MCF 10A (cell line): Measurements from ENCODE around the gene NYAP1. TPM values are rescaled to one million over a fixed set of nuclear protein-coding genes. Genes with fewer than 3 reads are reported as not detected.

Source experiments
- BruUV-seq: library from RNA; stranded (reverse); fragments of 400-500 nt; replicated peaks from 2 replicates; lab custom pipeline; 2021; lab: Mats Ljungman, UMichigan
- CTCF ChIA-PET: fragments of 300-600 bp; sonication (Branson Sonifier 250); formaldehyde crosslinking; extraction: SDS; loops from one replicate; lab custom pipeline; 2021; ENCODE audit warnings: antibody characterized with exemption, inconsistent platforms; lab: Yijun Ruan, JAX
- POLR2A ChIA-PET: fragments of 300-600, 350-650 bp; sonication (Branson Sonifier 250); formaldehyde crosslinking; extraction: SDS; loops from one replicate; lab custom pipeline; 2020; ENCODE audit warnings: antibody characterized with exemption, inconsistent platforms; lab: Yijun Ruan, JAX
- DNase-seq: peaks from one replicate; pipeline ENCODE4 v3.0.0-alpha.2; 2018; ENCODE audit not compliant: unreplicated experiment
- H3K27ac Mint-ChIP-seq: one replicate; pipeline ENCODE4 v1.8.0; 2022; ENCODE audit warnings: mild to moderate bottlenecking, low read depth, mixed read lengths; ENCODE audit not compliant: unreplicated experiment
- H3K27me3 Mint-ChIP-seq: one replicate; pipeline ENCODE4 v1.8.0; 2022; ENCODE audit warnings: mixed read lengths; ENCODE audit not compliant: insufficient read depth, unreplicated experiment
- H3K36me3 Mint-ChIP-seq: one replicate; pipeline ENCODE4 v1.8.0; 2022; ENCODE audit warnings: mild to moderate bottlenecking, moderate library complexity, mixed read lengths; ENCODE audit not compliant: insufficient read depth, unreplicated experiment
- H3K4me1 Mint-ChIP-seq: one replicate; pipeline ENCODE4 v1.8.0; 2022; ENCODE audit warnings: mixed read lengths; ENCODE audit not compliant: insufficient read depth, unreplicated experiment
- H3K4me3 Mint-ChIP-seq: one replicate; pipeline ENCODE4 v1.8.0; 2022; ENCODE audit warnings: mild to moderate bottlenecking, moderate library complexity, mixed read lengths; ENCODE audit not compliant: unreplicated experiment
- H3K9me3 Mint-ChIP-seq: one replicate; pipeline ENCODE4 v1.8.0; 2022; ENCODE audit warnings: mixed read lengths; ENCODE audit not compliant: unreplicated experiment
- intact Hi-C: fragments of 100-400 bp; cut with micrococcal nuclease; formaldehyde crosslinking; loops from 2 replicates; pipeline ENCODE4 v1.14.1; 2022
- total RNA-seq: library from RNA; stranded (reverse); gene quantifications from 2 replicates; pipeline ENCODE4 v1.2.3, GENCODE V29; 2022
- TF ChIP-seq, protein P1 (sequence below): fragments of 200-600 bp; IDR thresholded peaks from one replicate; pipeline ENCODE4 v1.8.0; 2022; ENCODE audit warnings: antibody characterized with exemption, mild to moderate bottlenecking; ENCODE audit not compliant: unreplicated experiment

The NYAP1 gene
- total RNA-seq, 1 experiment from 2014 or later, result 0.21 TPM

DNA sequence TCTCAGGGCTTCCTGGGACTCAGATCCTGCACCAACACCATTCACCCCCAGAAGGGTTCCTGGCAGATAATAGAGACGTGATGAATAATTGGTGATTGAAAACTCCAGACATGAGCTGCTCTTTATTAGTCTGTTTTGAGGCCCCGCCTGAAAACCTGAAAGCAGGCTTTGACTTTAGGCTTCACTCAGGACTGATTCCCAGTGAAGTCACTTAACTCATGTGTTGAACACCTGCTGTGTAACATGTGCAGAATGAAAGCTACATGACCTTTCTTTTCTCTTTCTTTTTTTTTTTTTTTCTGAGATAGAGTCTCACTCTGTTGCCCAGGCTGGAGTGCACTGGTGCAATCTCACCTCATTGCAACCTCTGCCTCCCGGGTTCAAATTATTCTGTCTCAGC, 28.5 kb upstream of the NYAP1 start:
- BruUV-seq, result no TSS peak
- CTCF ChIA-PET, result interaction anchor here (0.7 to 2.3 kb wide), 6 partner anchors 10 to 396 kb away, joined by 3 to 16 read pairs (median 4); no protein-coding TSS in a partner anchor
- TF ChIP-seq, protein P1, sequence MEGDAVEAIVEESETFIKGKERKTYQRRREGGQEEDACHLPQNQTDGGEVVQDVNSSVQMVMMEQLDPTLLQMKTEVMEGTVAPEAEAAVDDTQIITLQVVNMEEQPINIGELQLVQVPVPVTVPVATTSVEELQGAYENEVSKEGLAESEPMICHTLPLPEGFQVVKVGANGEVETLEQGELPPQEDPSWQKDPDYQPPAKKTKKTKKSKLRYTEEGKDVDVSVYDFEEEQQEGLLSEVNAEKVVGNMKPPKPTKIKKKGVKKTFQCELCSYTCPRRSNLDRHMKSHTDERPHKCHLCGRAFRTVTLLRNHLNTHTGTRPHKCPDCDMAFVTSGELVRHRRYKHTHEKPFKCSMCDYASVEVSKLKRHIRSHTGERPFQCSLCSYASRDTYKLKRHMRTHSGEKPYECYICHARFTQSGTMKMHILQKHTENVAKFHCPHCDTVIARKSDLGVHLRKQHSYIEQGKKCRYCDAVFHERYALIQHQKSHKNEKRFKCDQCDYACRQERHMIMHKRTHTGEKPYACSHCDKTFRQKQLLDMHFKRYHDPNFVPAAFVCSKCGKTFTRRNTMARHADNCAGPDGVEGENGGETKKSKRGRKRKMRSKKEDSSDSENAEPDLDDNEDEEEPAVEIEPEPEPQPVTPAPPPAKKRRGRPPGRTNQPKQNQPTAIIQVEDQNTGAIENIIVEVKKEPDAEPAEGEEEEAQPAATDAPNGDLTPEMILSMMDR, result no peak
- DNase-seq, result no peak
- no peak overlapping the region for H3K27ac Mint-ChIP-seq
- H3K4me1 Mint-ChIP-seq, result no peaks in the 10 kb centered on the region
- POLR2A ChIA-PET, result interaction anchor here (1.0 to 1.5 kb wide), 3 partner anchors 10 to 131 kb away, joined by 4 to 6 read pairs (median 4); partner anchors contain the start of genes FBXO24 and LRCH4
- no peaks in the 10 kb centered on the region for H3K27me3 Mint-ChIP-seq
- no peaks in the 10 kb centered on the region for H3K36me3 Mint-ChIP-seq
- intact Hi-C loops, result no loop called here
- no peaks in the 10 kb centered on the region for H3K9me3 Mint-ChIP-seq
- H3K4me3 Mint-ChIP-seq, result no peak overlapping the region

DNA sequence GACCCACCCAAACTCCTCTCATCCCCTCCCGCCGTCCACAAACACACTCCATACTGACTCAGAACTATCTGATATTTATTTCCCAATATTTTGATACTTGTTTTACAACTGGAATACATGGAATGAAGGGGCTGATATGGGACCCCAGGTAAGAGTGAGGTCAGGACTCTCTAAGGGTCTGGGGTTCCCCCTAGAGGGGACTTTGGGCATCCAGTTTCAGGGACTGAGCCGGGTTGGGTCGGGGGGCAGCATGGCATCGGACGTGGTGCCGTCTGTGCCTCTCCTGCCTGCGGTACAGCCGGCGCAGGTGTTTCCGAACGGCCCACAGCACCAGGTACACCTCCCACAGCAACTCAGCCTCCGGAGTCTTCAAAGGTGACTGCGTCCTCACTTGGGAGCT, 27.2 kb upstream of the NYAP1 start:
- BruUV-seq, result no TSS peak
- no peak overlapping the region for H3K4me3 Mint-ChIP-seq
- TF ChIP-seq, protein P1, result no peak
- POLR2A ChIA-PET, result no interaction called here
- H3K27me3 Mint-ChIP-seq, result no peaks in the 10 kb centered on the region
- no peak overlapping the region for H3K27ac Mint-ChIP-seq
- DNase-seq, result no peak
- H3K4me1 Mint-ChIP-seq, result no peaks in the 10 kb centered on the region
- no peaks in the 10 kb centered on the region for H3K9me3 Mint-ChIP-seq
- intact Hi-C loops, result no loop called here
- H3K36me3 Mint-ChIP-seq, result peaks cover 5% of the 10 kb centered on the region
- CTCF ChIA-PET, result interaction anchor here (2.3 kb wide), 1 partner anchor 13 kb away, joined by 12 read pairs; no protein-coding TSS in a partner anchor

DNA sequence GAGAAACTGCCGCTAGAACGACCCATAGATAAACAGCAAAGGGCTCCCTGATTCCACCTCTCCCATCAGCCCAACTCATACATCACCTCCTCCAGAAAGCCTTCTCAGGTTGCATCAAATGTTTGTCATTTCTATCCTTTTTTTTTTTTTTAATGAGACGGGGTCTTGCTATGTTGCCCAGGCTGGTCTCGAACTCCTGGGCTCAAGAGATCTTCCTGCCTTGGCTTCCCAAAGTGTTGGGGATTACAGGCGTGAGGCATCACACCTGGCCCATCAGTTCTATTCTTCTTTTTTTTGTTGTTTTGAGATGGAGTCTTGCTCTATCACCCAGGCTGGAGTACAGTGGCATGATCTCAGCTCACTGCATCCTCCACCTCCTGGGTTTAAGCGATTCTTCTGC, 26.7 kb upstream of the NYAP1 start:
- H3K27ac Mint-ChIP-seq, result no peak overlapping the region
- ChIA-PET POLR2A (no interaction called here), CTCF (no interaction called here)
- no peak overlapping the region for H3K4me3 Mint-ChIP-seq
- H3K4me1 Mint-ChIP-seq, result no peaks in the 10 kb centered on the region
- no TSS peak for BruUV-seq
- DNase-seq, result no peak
- no peaks in the 10 kb centered on the region for H3K27me3 Mint-ChIP-seq
- TF ChIP-seq, protein P1, result no peak
- intact Hi-C loops, result no loop called here
- H3K9me3 Mint-ChIP-seq, result no peaks in the 10 kb centered on the region
- peaks cover 5% of the 10 kb centered on the region for H3K36me3 Mint-ChIP-seq

DNA sequence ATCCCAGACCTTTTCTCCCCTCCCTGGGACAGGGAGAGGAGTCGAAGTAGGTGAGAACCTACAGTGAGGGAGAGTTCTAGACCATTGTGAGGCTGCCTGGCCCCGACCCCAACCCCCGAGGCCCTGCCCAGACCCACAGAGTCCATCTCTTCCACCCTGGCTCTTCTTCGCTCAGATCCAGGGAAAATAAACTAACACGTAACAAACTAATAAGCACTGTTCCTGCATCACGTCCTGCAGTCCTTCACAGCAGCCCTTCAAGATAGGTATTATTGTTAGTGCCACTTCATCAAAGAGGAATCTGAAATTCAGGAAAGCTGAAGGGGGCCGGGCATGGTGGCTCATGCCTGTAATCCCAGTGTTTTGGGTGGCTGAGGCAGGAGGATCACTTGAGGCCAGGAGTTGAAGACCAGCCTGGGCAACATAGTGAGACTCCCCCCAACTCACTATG, 19.5 kb upstream of the NYAP1 start, which contains the start of gene SPACDR:
Gene SPACDR, minus strand, starts transcription at position 51 of the 451 bp plus-strand sequence. CDS start 235 bp downstream, outside the sequence.
- CTCF ChIA-PET, result interaction anchor here (0.6 to 2.8 kb wide), 6 partner anchors 95 to 617 kb away, joined by 3 to 17 read pairs (median 10); no protein-coding TSS in a partner anchor
- Mint-ChIP-seq H3K9me3 (no peaks in the 10 kb centered on the region), H3K4me3 (no peak within 1 kb of the TSS), H3K27ac (no peak within 1 kb of the TSS), H3K4me1 (no peaks in the 10 kb centered on the region), H3K36me3 (peaks cover 5% of the 10 kb centered on the region), H3K27me3 (no peaks in the 10 kb centered on the region)
- POLR2A ChIA-PET, result no interaction called here
- intact Hi-C loops, result no loop called here
- BruUV-seq, result no TSS peak
- TF ChIP-seq, protein P1, result no peak
- DNase-seq, result no peak
